Caco-2 (cell line): ENCODE data around the gene CFAP92. TPM values are rescaled to one million over a fixed set of nuclear protein-coding genes. Genes with fewer than 3 reads are reported as not detected.
A peak's percentile ranks its signal among the peaks of the same experiment; 100 is the strongest.

ENCODE experiments used
- BruUV-seq: library from RNA; stranded (reverse); fragments of 400-500 nt; replicated peaks from 2 replicates; lab custom pipeline; 2021; lab: Mats Ljungman, UMichigan
- CTCF ChIA-PET: fragments of 300-600 bp; sonication (Branson Sonifier 250); formaldehyde crosslinking; loops from one replicate; lab custom pipeline; 2022; ENCODE audit warnings: antibody characterized with exemption; lab: Charles Lee
- POLR2A ChIA-PET: fragments of 300-600 bp; sonication (Branson Sonifier 250); formaldehyde crosslinking; loops from one replicate; lab custom pipeline; 2022; ENCODE audit warnings: antibody characterized with exemption; lab: Charles Lee
- DNase-seq, 2 experiments: peaks; one replicate each; pipeline versions ENCODE4 v3.0.0 to v3.0.0-alpha.2; 2020 to 2022
- H3K27me3 ChIP-seq: replicated peaks from 2 replicates; pipeline ENCODE4 v1.6.0; 2011; ENCODE audit warnings: low read length; ENCODE audit not compliant: control insufficient read depth, insufficient read depth
- H3K36me3 ChIP-seq: 2 replicates; pipeline ENCODE4 v1.5.1; 2011; ENCODE audit warnings: low read length; ENCODE audit not compliant: control insufficient read depth, insufficient read depth
- H3K4me1 ChIP-seq: fragments of 250-450 bp; sonication (Bioruptor Pico); 2 replicates; pipeline ENCODE4 v1.5.1; 2020; ENCODE audit warnings: mild to moderate bottlenecking
- H3K4me3 ChIP-seq: 2 replicates; pipeline ENCODE4 v1.5.1; 2011; ENCODE audit warnings: low read depth, mild to moderate bottlenecking, control low read depth, low read length
- H3K9me3 ChIP-seq: fragments of 250-450 bp; sonication (Bioruptor Pico); 2 replicates; pipeline ENCODE4 v1.5.1; 2020; ENCODE audit warnings: mild to moderate bottlenecking, moderate library complexity
- H3K27ac Mint-ChIP-seq: one replicate; pipeline ENCODE4 v1.8.0; 2022; ENCODE audit warnings: mixed read lengths; ENCODE audit not compliant: unreplicated experiment
- H3K27me3 Mint-ChIP-seq: one replicate; pipeline ENCODE4 v1.8.0; 2022; ENCODE audit warnings: mixed read lengths; ENCODE audit not compliant: insufficient read depth, unreplicated experiment
- H3K36me3 Mint-ChIP-seq: one replicate; pipeline ENCODE4 v1.8.0; 2022; ENCODE audit warnings: mild to moderate bottlenecking, mixed read lengths; ENCODE audit not compliant: insufficient read depth, unreplicated experiment
- H3K4me1 Mint-ChIP-seq: one replicate; pipeline ENCODE4 v1.8.0; 2022; ENCODE audit warnings: low read depth, mixed read lengths; ENCODE audit not compliant: unreplicated experiment
- H3K4me3 Mint-ChIP-seq: one replicate; pipeline ENCODE4 v1.8.0; 2022; ENCODE audit warnings: mild to moderate bottlenecking, moderate library complexity, mixed read lengths; ENCODE audit not compliant: unreplicated experiment
- H3K9me3 Mint-ChIP-seq: one replicate; pipeline ENCODE4 v1.8.0; 2022; ENCODE audit warnings: mixed read lengths; ENCODE audit not compliant: unreplicated experiment
- intact Hi-C: fragments of 100-400 bp; cut with micrococcal nuclease; formaldehyde crosslinking; loops from one replicate; pipeline ENCODE4 v1.10.0; 2022; ENCODE audit not compliant: unreplicated experiment
- total RNA-seq: library from RNA; stranded (reverse); gene quantifications from 2 replicates; pipeline ENCODE4 v1.2.3, GENCODE V29; 2022
- TF ChIP-seq, protein P1 (sequence below), 2 experiments: fragments of 200-600 bp in 1 of 2; IDR thresholded peaks; 1 replicate in 1 of 2; 2 replicates in 1 of 2; pipeline versions ENCODE4 v1.5.1 to v1.8.0; 2011 to 2022; ENCODE audit warnings: antibody characterized with exemption in 1 of 2, control low read depth in 1 of 2, inconsistent platforms in 1 of 2, low read depth in 1 of 2, low read length in 1 of 2, mild to moderate bottlenecking in 1 of 2, moderate library complexity in 1 of 2; ENCODE audit not compliant: insufficient read depth in 1 of 2, severe bottlenecking in 1 of 2, unreplicated experiment in 1 of 2

The CFAP92 gene
- total RNA-seq, 1 experiment from 2014 or later: 5.9 TPM

DNA sequence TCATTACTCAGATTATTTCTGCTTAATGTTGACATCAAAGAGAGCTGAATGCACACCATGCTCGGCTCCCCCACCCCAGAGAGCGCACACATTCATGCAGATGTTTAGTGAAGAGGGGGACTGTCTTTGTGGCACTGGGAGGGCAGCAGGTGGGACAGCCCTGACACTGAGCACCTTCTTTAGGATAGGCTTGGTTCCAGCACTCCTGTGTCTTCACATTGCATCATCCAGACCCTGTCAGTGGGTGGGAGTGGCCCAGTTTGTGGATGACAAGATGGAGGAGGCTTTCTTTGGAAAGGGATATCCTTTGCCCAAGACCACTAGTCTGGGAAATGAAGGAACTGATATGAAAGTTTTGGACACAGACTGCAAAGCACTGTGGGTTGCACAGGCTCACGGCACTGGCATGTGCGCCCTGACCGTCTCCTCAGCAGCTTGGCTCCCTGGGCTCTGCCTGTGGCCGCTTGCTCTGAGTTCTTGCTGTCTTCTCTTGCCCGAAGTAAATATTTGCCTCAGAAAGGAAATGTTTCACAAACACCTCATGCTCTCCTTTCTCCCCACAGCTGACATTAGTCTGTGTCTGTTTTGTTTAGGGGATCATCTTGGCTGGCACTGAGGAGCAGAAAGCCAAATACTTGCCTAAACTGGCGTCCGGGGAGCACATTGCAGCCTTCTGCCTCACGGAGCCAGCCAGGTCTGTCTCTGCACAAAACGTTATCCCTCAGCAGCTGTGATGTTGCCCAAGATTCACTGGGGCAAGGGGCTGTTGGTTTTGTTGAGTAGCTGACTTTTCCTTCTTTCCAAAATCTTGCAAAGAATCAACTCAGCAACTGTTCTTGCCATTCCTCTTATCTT is 97.8 kb downstream of the CFAP92 start:
- intact Hi-C loops: no loop called here
- no peaks in the 10 kb centered on the region for H3K4me1 Mint-ChIP-seq
- no peak overlapping the region for H3K4me3 Mint-ChIP-seq
- Histone ChIP-seq H3K36me3 (peaks cover 10% of the 10 kb centered on the region), H3K9me3 (no peaks in the 10 kb centered on the region), H3K27me3 (no peaks in the 10 kb centered on the region), H3K4me1 (no peaks in the 10 kb centered on the region), H3K4me3 (no peak overlapping the region)
- peak in 1 of 2 experiments; percentile 16 for DNase-seq
- no peaks in the 10 kb centered on the region for H3K27me3 Mint-ChIP-seq
- TF ChIP-seq, protein P1, sequence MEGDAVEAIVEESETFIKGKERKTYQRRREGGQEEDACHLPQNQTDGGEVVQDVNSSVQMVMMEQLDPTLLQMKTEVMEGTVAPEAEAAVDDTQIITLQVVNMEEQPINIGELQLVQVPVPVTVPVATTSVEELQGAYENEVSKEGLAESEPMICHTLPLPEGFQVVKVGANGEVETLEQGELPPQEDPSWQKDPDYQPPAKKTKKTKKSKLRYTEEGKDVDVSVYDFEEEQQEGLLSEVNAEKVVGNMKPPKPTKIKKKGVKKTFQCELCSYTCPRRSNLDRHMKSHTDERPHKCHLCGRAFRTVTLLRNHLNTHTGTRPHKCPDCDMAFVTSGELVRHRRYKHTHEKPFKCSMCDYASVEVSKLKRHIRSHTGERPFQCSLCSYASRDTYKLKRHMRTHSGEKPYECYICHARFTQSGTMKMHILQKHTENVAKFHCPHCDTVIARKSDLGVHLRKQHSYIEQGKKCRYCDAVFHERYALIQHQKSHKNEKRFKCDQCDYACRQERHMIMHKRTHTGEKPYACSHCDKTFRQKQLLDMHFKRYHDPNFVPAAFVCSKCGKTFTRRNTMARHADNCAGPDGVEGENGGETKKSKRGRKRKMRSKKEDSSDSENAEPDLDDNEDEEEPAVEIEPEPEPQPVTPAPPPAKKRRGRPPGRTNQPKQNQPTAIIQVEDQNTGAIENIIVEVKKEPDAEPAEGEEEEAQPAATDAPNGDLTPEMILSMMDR (IDR thresholded peaks at IDR 0.05; ENCODE audit: insufficient read depth in 1 of 2, low read depth in 1 of 2, low read length in 1 of 2, severe bottlenecking in 1 of 2, unreplicated experiment in 1 of 2): no peak
- H3K9me3 Mint-ChIP-seq: no peaks in the 10 kb centered on the region
- ChIA-PET CTCF (no interaction called here), POLR2A (no interaction called here)
- BruUV-seq: no TSS peak
- peaks cover 86% of the 10 kb centered on the region for H3K36me3 Mint-ChIP-seq
- peak overlapping the region; percentile 69 for H3K27ac Mint-ChIP-seq

DNA sequence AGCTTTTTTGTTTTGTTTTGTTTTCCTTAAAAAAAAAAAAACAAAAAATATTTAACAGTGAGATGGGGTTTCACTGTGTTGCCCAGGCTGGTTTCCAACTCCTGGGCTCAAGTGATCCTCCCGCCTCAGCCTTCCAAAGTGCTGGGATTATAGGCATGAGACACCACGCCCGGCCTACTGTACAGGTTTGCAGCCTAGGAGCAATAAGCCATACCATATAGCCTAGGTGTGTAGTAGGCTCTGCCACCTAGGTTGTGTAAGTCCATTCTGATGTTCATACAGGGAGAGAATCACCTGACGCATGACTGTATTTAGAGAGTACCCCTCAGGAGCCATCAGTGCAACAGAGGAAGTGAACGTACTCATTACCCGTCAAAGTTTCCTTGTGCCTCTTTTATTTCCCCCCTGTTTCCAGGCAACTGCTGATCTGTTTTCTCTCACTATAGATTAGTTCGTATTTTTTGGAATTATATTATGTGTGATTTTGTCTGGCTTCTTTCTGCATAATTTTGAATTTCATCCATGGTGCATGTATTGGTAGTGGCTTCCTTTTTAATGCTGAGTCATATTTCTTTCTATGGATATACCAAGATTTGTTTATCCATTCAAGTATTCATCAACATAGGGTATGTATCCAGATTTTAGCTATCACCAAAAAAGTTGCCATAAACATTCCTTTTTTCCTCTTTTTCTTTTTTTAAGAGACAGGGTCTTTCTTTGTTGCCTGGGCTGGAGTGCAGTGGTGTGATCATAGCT is 104.6 kb downstream of the CFAP92 start:
- DNase-seq: no peak
- Mint-ChIP-seq H3K36me3 (peaks cover 49% of the 10 kb centered on the region), H3K27me3 (no peaks in the 10 kb centered on the region), H3K9me3 (no peaks in the 10 kb centered on the region), H3K4me3 (no peak overlapping the region), H3K27ac (no peak overlapping the region), H3K4me1 (no peaks in the 10 kb centered on the region)
- ChIA-PET CTCF (interaction anchor here (0.6 kb wide), 1 partner anchor 290 kb away, joined by 3 read pairs; no protein-coding TSS in a partner anchor), POLR2A (interaction anchor here (1.0 kb wide), 1 partner anchor 10 kb away, joined by 3 read pairs; the partner anchor contains the start of gene ACAD9)
- no peaks in the 10 kb centered on the region for H3K27me3 ChIP-seq
- no TSS peak for BruUV-seq
- peaks cover 3% of the 10 kb centered on the region for H3K36me3 ChIP-seq
- no peaks in the 10 kb centered on the region for H3K9me3 ChIP-seq
- no peak overlapping the region for H3K4me3 ChIP-seq
- TF ChIP-seq, protein P1 (IDR thresholded peaks at IDR 0.05; ENCODE audit: insufficient read depth in 1 of 2, low read depth in 1 of 2, low read length in 1 of 2, severe bottlenecking in 1 of 2, unreplicated experiment in 1 of 2): no peak
- no peaks in the 10 kb centered on the region for H3K4me1 ChIP-seq
- intact Hi-C loops: no loop called here

DNA sequence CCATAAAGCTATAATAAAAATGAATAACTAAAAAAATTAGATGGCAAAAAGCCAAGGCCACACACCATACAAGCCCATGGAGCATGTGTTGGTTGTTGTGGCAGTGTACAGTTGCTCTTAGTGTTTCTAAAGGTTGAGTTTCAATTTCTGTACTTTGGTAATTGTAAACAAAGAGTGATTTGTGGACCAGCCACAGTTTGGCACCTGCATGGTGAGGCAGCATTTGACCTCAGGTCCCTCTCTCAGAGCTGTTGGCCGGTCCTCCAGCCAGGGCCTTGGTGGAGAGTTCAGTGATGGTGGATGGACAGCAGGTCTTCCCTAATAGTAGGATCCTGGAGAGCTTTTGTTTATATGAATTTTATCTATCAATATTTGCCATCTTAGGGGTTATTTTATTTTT is 108.9 kb downstream of the CFAP92 start:
- TF ChIP-seq, protein P1 (IDR thresholded peaks at IDR 0.05; ENCODE audit: insufficient read depth in 1 of 2, low read depth in 1 of 2, low read length in 1 of 2, severe bottlenecking in 1 of 2, unreplicated experiment in 1 of 2): no peak
- Histone ChIP-seq H3K27me3 (no peaks in the 10 kb centered on the region), H3K36me3 (peaks cover 4% of the 10 kb centered on the region), H3K9me3 (no peaks in the 10 kb centered on the region), H3K4me1 (peaks cover 16% of the 10 kb centered on the region; the same call in 1 of the 2 replicates), H3K4me3 (no peak overlapping the region)
- no peak overlapping the region for H3K27ac Mint-ChIP-seq
- no peaks in the 10 kb centered on the region for H3K27me3 Mint-ChIP-seq
- peaks cover 60% of the 10 kb centered on the region for H3K36me3 Mint-ChIP-seq
- intact Hi-C loops: no loop called here
- POLR2A ChIA-PET: no interaction called here
- no TSS peak for BruUV-seq
- no peak for DNase-seq
- peaks cover 15% of the 10 kb centered on the region for H3K4me1 Mint-ChIP-seq
- no peaks in the 10 kb centered on the region for H3K9me3 Mint-ChIP-seq
- CTCF ChIA-PET: no interaction called here
- H3K4me3 Mint-ChIP-seq: no peak overlapping the region
